ENCODE results near the gene CYP2W1.
A peak's percentile ranks its signal among the peaks of the same experiment; 100 is the strongest.

Gene CYP2W1

GRCh38 chr7:982511-983003 is 424 bp upstream of the CYP2W1 start:
- DNase-seq = no peak

GRCh38 chr7:983616-984071 is 663 bp downstream of the CYP2W1 start:
- DNase-seq = no peak

- DNase-seq = no peak
Observed at GRCh38 chr7:984361-985126, 1.6 kb downstream of the CYP2W1 start.

- no peak for DNase-seq
Observed at GRCh38 chr7:985127-985416, 2.1 kb downstream of the CYP2W1 start.

GRCh38 chr7:985915-986741 is 3.1 kb downstream of the CYP2W1 start:
- DNase-seq = no peak

GRCh38 chr7:986766-987751 is 4.1 kb downstream of the CYP2W1 start:
- DNase-seq = no peak

- no peak for DNase-seq
Observed at GRCh38 chr7:987909-988308, 4.9 kb downstream of the CYP2W1 start.

- no peak for DNase-seq
Observed at GRCh38 chr7:988426-988911, 5.5 kb downstream of the CYP2W1 start.

- DNase-seq = no peak
Observed at GRCh38 chr7:988963-989529, 6.1 kb downstream of the CYP2W1 start.

GRCh38 chr7:990352-990932 is 7.5 kb downstream of the CYP2W1 start:
- DNase-seq = no peak

- no peak for DNase-seq
Observed at GRCh38 chr7:990933-991728, 8.2 kb downstream of the CYP2W1 start.

- no peak for DNase-seq
Observed at GRCh38 chr7:991729-992656, 9.0 kb downstream of the CYP2W1 start.

- DNase-seq = peak; percentile 96
Observed at GRCh38 chr7:992709-993607, 10.0 kb downstream of the CYP2W1 start.

- no peak for DNase-seq
Observed at GRCh38 chr7:994592-995308, 11.8 kb downstream of the CYP2W1 start.

GRCh38 chr7:995571-995970 is 12.6 kb downstream of the CYP2W1 start:
- DNase-seq = no peak

- no peak for DNase-seq
Observed at GRCh38 chr7:996079-996872, 13.3 kb downstream of the CYP2W1 start.
